Lower leg skin (tissue), 3 donors: ENCODE measurements around the gene TAF1C.

ENCODE experiments used
- CTCF ChIP-seq, 3 donors: fragments of 450-650 bp; IDR thresholded peaks; one replicate each; pipeline ENCODE4 v1.5.1; 2016; ENCODE audit warnings: antibody characterized with exemption in 3 of 3, mild to moderate bottlenecking in 3 of 3, moderate library complexity in 2 of 3
- POLR2A ChIP-seq, 2 donors: fragments of 450-650 bp; IDR thresholded peaks; one replicate each; pipeline ENCODE4 v1.6.1; 2016 to 2017; ENCODE audit warnings: antibody characterized with exemption in 2 of 2, mild to moderate bottlenecking in 1 of 2, moderate library complexity in 1 of 2

- TF ChIP-seq CTCF (IDR thresholded peaks at IDR 0.05) (no peak), POLR2A (IDR thresholded peaks at IDR 0.05) (no peak)
Observed at GRCh38 chr16:84229471-84229870, 42.6 kb upstream of the TAF1C start.
